Smooth muscle cell (in vitro differentiated cells): ENCODE data around the gene NOX3. TPM values are rescaled to one million over a fixed set of nuclear protein-coding genes. Genes with fewer than 3 reads are reported as not detected.

Source experiments
- DNase-seq: peaks from one replicate; lab custom pipeline; 2025; ENCODE audit not compliant: unreplicated experiment; lab: John Stamatoyannopoulos, UW
- H2AFZ ChIP-seq: fragments of 200-600 bp; sonication (generic); 2 replicates; pipeline ENCODE4 v1.6.0; 2016; ENCODE audit warnings: antibody characterized with exemption, low read depth, mild to moderate bottlenecking
- H3F3A ChIP-seq: fragments of 200-600 bp; sonication (generic); 2 replicates; pipeline ENCODE4 v1.6.0; 2017; ENCODE audit warnings: antibody characterized with exemption, low read depth
- H3K27ac ChIP-seq: fragments of 200-600 bp; sonication (generic); 2 replicates; pipeline ENCODE4 v1.5.1; 2016; ENCODE audit warnings: low read depth, mild to moderate bottlenecking
- H3K27me3 ChIP-seq: fragments of 200-600 bp; sonication (generic); 2 replicates; pipeline ENCODE4 v1.6.1; 2016; ENCODE audit warnings: low read depth, mild to moderate bottlenecking
- H3K36me3 ChIP-seq: fragments of 200-600 bp; sonication (generic); 2 replicates; pipeline ENCODE4 v1.5.1; 2016; ENCODE audit warnings: low read depth
- H3K4me1 ChIP-seq: fragments of 200-600 bp; sonication (generic); 2 replicates; pipeline ENCODE4 v1.5.1; 2016; ENCODE audit warnings: low read depth
- H3K4me2 ChIP-seq: fragments of 200-600 bp; sonication (generic); 2 replicates; pipeline ENCODE4 v1.6.0; 2016; ENCODE audit warnings: mild to moderate bottlenecking
- H3K4me3 ChIP-seq: fragments of 200-600 bp; sonication (generic); 2 replicates; pipeline ENCODE4 v1.5.1; 2016; ENCODE audit warnings: mild to moderate bottlenecking
- H3K79me2 ChIP-seq: fragments of 200-600 bp; sonication (generic); 2 replicates; pipeline ENCODE4 v1.6.0; 2016; ENCODE audit warnings: low read depth, mild to moderate bottlenecking
- H3K9ac ChIP-seq: fragments of 200-600 bp; sonication (generic); 2 replicates; pipeline ENCODE4 v1.6.0; 2016; ENCODE audit warnings: low read depth
- H3K9me3 ChIP-seq: fragments of 200-600 bp; sonication (generic); replicated peaks from 2 replicates; pipeline ENCODE4 v1.5.1; 2016; ENCODE audit warnings: low read depth
- H4K20me1 ChIP-seq: fragments of 200-600 bp; sonication (generic); 2 replicates; pipeline ENCODE4 v1.6.0; 2016; ENCODE audit warnings: low read depth
- CTCF ChIP-seq: fragments of 200-600 bp; sonication (generic); IDR thresholded peaks from 2 replicates; pipeline ENCODE4 v1.5.1; 2017; ENCODE audit warnings: borderline replicate concordance, mild to moderate bottlenecking, antibody characterized with exemption; ENCODE audit not compliant: insufficient read depth, poor library complexity, severe bottlenecking
- WGBS: methylation state at CpG from one replicate; pipeline ENCODE4 v1.1.7; 2016; ENCODE audit warnings: low lambda C conversion rate; 5-methylcytosine and 5-hydroxymethylcytosine counted together
- polyA plus RNA-seq: library from polyadenylated mRNA; unstranded; fragments of >200 nt; fragmentation: Nextera tagmentation; extraction: Ambion mirVana; gene quantifications from 2 replicates; pipeline ENCODE4 v1.2.1, GENCODE V29; 2016
- total RNA-seq: library from RNA; depleted of rRNA; stranded (reverse); fragments of >200 nt; gene quantifications from 2 replicates; pipeline ENCODE4 v1.2.3, GENCODE V29; 2014

The NOX3 gene
- total and polyA plus RNA-seq, 2 experiments from 2014 or later, result not detected

GRCh38 chr6:155439376-155439775 lies 16.3 kb downstream of the NOX3 start:
- H3K36me3 ChIP-seq, result no peaks in the 10 kb centered on the region
- no peak overlapping the region for H3K4me2 ChIP-seq
- H3K27ac ChIP-seq, result no peak overlapping the region
- H3K27me3 ChIP-seq, result no peaks in the 10 kb centered on the region
- no peak overlapping the region for H3K9ac ChIP-seq
- H2AFZ ChIP-seq, result no peak overlapping the region
- WGBS, result 98% methylated on average over 3 of the region's 3 CpGs
- no peaks in the 10 kb centered on the region for H3K9me3 ChIP-seq
- no peak overlapping the region for H3K4me3 ChIP-seq
- H3K4me1 ChIP-seq, result peaks cover 6% of the 10 kb centered on the region
- no peaks in the 10 kb centered on the region for H3K79me2 ChIP-seq
- H4K20me1 ChIP-seq, result no peaks in the 10 kb centered on the region
- no peak for TF ChIP-seq CTCF
- no peaks in the 10 kb centered on the region for H3F3A ChIP-seq
- no peak for DNase-seq

DNA sequence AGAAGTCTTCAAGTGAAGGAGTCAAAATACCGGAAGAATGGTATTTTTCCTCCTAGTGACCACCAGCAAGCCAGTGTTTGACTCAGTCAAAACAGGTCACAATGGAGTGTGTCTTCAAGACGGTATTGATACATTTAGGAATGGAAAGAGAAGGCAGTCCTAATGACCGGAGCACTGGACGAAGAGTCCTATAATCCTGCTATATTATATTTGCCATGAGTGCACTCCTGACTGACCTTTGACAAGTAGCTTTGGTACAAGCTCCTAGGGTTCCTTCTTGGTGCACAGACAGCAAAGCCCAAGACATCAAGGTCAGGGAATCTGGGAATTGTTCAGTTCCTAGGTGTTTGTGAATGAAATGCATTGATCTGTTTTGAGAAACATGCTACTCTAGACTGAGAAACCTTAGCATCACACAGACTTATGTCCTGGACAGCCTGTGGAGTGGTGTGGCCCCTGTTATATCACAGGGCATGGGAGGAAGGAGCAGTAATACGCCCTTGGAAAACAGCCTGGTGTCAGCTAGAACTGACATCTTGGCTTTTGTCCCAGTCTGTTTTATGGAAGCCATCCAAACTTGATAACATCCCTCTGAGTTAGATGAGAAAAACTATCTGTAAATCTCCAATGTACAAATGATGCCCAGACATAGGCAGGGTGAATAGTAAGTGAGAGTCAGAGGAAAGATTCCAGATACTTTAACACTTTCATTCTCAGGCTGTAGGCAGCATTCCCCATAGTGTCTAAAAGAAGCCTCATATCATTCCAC lies 18.5 kb downstream of the NOX3 start:
- no peaks in the 10 kb centered on the region for H3F3A ChIP-seq
- H4K20me1 ChIP-seq, result no peaks in the 10 kb centered on the region
- no peaks in the 10 kb centered on the region for H3K9me3 ChIP-seq
- H3K36me3 ChIP-seq, result no peaks in the 10 kb centered on the region
- no peak overlapping the region for H3K27ac ChIP-seq
- H3K4me2 ChIP-seq, result no peak overlapping the region
- DNase-seq, result no peak
- H3K79me2 ChIP-seq, result no peaks in the 10 kb centered on the region
- peaks cover 6% of the 10 kb centered on the region for H3K4me1 ChIP-seq
- H3K27me3 ChIP-seq, result no peaks in the 10 kb centered on the region
- peak overlapping the region; percentile 45 for H2AFZ ChIP-seq
- H3K4me3 ChIP-seq, result no peak overlapping the region
- no peak for TF ChIP-seq CTCF
- H3K9ac ChIP-seq, result no peak overlapping the region
- 82% methylated on average over 5 of the region's 5 CpGs for WGBS

GRCh38 chr6:155434829-155435423 lies 20.7 kb downstream of the NOX3 start:
- no peak for DNase-seq
- TF ChIP-seq CTCF, result no peak
- H2AFZ ChIP-seq, result no peak overlapping the region
- no peaks in the 10 kb centered on the region for H4K20me1 ChIP-seq
- H3K36me3 ChIP-seq, result no peaks in the 10 kb centered on the region
- no peak overlapping the region for H3K4me2 ChIP-seq
- H3K4me3 ChIP-seq, result no peak overlapping the region
- no peaks in the 10 kb centered on the region for H3K79me2 ChIP-seq
- no peaks in the 10 kb centered on the region for H3K27me3 ChIP-seq
- H3K9ac ChIP-seq, result no peak overlapping the region
- H3K4me1 ChIP-seq, result peaks cover 6% of the 10 kb centered on the region
- H3K9me3 ChIP-seq, result no peaks in the 10 kb centered on the region
- WGBS, result 96% methylated on average over 13 of the region's 13 CpGs
- no peaks in the 10 kb centered on the region for H3F3A ChIP-seq
- no peak overlapping the region for H3K27ac ChIP-seq

- no peak overlapping the region for H3K9ac ChIP-seq
These were observed 21.5 kb downstream of the NOX3 start for GRCh38 chr6:155434096-155434495.

More at GRCh38 chr6:155434096-155434495, 21.5 kb downstream of the NOX3 start:
- no peaks in the 10 kb centered on the region for H3K79me2 ChIP-seq
- H3K4me1 ChIP-seq, result peaks cover 6% of the 10 kb centered on the region
- H3K27ac ChIP-seq, result no peak overlapping the region
- H3K27me3 ChIP-seq, result no peaks in the 10 kb centered on the region
- H3F3A ChIP-seq, result no peaks in the 10 kb centered on the region
- H3K36me3 ChIP-seq, result no peaks in the 10 kb centered on the region
- 56% methylated on average over 8 of the region's 8 CpGs for WGBS
- H4K20me1 ChIP-seq, result no peaks in the 10 kb centered on the region
- no peaks in the 10 kb centered on the region for H3K9me3 ChIP-seq
- H3K4me3 ChIP-seq, result no peak overlapping the region
- H3K4me2 ChIP-seq, result no peak overlapping the region
- peak overlapping the region; percentile 55 for H2AFZ ChIP-seq
- no peak for TF ChIP-seq CTCF
- no peak for DNase-seq
